WTC11 (cell line): ENCODE measurements around the gene C17orf107. TPM values are rescaled to one million over a fixed set of nuclear protein-coding genes. Genes with fewer than 3 reads are reported as not detected.

Source experiments
- ATAC-seq: fragments of 200-7000 bp; cut with Tn5 transposase; 2 replicates; pipeline ENCODE4 v1.10.0; 2021; ENCODE audit warnings: mild to moderate bottlenecking, moderate library complexity
- CTCF ChIA-PET: fragments of 300-600 bp; sonication (Branson Sonifier 250); formaldehyde crosslinking; loops from one replicate; lab custom pipeline; 2021; ENCODE audit warnings: antibody characterized with exemption; lab: Charles Lee
- POLR2A ChIA-PET: fragments of 350-600 bp; sonication (Branson Sonifier 250); formaldehyde crosslinking; loops from one replicate; lab custom pipeline; 2021; ENCODE audit warnings: antibody characterized with exemption; lab: Charles Lee
- DNase-seq: peaks from one replicate; pipeline ENCODE4 v3.0.0; 2021; ENCODE audit warnings: low spot score
- H3K27ac Mint-ChIP-seq: 2 replicates; pipeline ENCODE4 v1.8.0; 2021; ENCODE audit warnings: mixed read lengths
- H3K27me3 Mint-ChIP-seq: 2 replicates; pipeline ENCODE4 v1.8.0; 2021; ENCODE audit warnings: low read depth, mild to moderate bottlenecking, moderate library complexity, mixed read lengths
- H3K36me3 Mint-ChIP-seq: 2 replicates; pipeline ENCODE4 v1.8.0; 2021; ENCODE audit warnings: mixed read lengths
- H3K4me1 Mint-ChIP-seq: 2 replicates; pipeline ENCODE4 v1.8.0; 2022; ENCODE audit warnings: mixed read lengths
- H3K4me3 Mint-ChIP-seq: 2 replicates; pipeline ENCODE4 v1.8.0; 2021; ENCODE audit warnings: mild to moderate bottlenecking, moderate library complexity, mixed read lengths
- H3K9me3 Mint-ChIP-seq: 2 replicates; pipeline ENCODE4 v1.8.0; 2021; ENCODE audit warnings: mixed read lengths
- ESRRA ChIP-seq: sonication (generic); formaldehyde crosslinking; IDR thresholded peaks from 2 replicates; pipeline ENCODE4 v1.8.1; 2022; ENCODE audit warnings: mild to moderate bottlenecking, missing genetic modification reagents, borderline replicate concordance
- ETV6 ChIP-seq: sonication (generic); formaldehyde crosslinking; IDR thresholded peaks from 2 replicates; pipeline ENCODE4 v1.8.1; 2022; ENCODE audit warnings: mild to moderate bottlenecking, missing genetic modification reagents
- FOXK1 ChIP-seq: sonication (generic); formaldehyde crosslinking; IDR thresholded peaks from 2 replicates; pipeline ENCODE4 v1.8.0; 2022; ENCODE audit warnings: mild to moderate bottlenecking, moderate library complexity, missing genetic modification reagents
- FOXP1 ChIP-seq: sonication (generic); formaldehyde crosslinking; IDR thresholded peaks from 2 replicates; pipeline ENCODE4 v1.8.0; 2022; ENCODE audit warnings: missing genetic modification reagents, mild to moderate bottlenecking, moderate library complexity, borderline replicate concordance
- GABPB1 ChIP-seq: sonication (generic); formaldehyde crosslinking; IDR thresholded peaks from 2 replicates; pipeline ENCODE4 v1.8.1; 2023; ENCODE audit warnings: mild to moderate bottlenecking, missing genetic modification reagents
- GTF2I ChIP-seq: fragments of 250-450 bp; sonication (Bioruptor Pico); conservative IDR thresholded peaks from 2 replicates; pipeline ENCODE4 v1.4.0; 2021; ENCODE audit warnings: mild to moderate bottlenecking
- MYBL2 ChIP-seq: sonication (generic); formaldehyde crosslinking; IDR thresholded peaks from 2 replicates; pipeline ENCODE4 v1.8.1; 2023; ENCODE audit warnings: mild to moderate bottlenecking, moderate library complexity, missing genetic modification reagents
- NR3C1 ChIP-seq: sonication (generic); formaldehyde crosslinking; conservative IDR thresholded peaks from 2 replicates; pipeline ENCODE4 v1.8.1; 2023; ENCODE audit warnings: low read depth, mild to moderate bottlenecking, missing genetic modification reagents
- RORB ChIP-seq: fragments of 250-450 bp; sonication (Bioruptor Pico); IDR thresholded peaks from 2 replicates; pipeline ENCODE4 v1.9.0; 2021; ENCODE audit warnings: mild to moderate bottlenecking
- SMAD3 ChIP-seq: sonication (generic); formaldehyde crosslinking; IDR thresholded peaks from 2 replicates; pipeline ENCODE4 v1.8.0; 2022; ENCODE audit warnings: missing genetic modification reagents, mild to moderate bottlenecking, borderline replicate concordance
- SMAD4 ChIP-seq: sonication (generic); formaldehyde crosslinking; IDR thresholded peaks from 2 replicates; pipeline ENCODE4 v1.8.0; 2022; ENCODE audit warnings: mild to moderate bottlenecking, missing genetic modification reagents
- STAT6 ChIP-seq: sonication (generic); formaldehyde crosslinking; conservative IDR thresholded peaks from 2 replicates; pipeline ENCODE4 v1.8.1; 2023; ENCODE audit warnings: mild to moderate bottlenecking, low read depth, missing genetic modification reagents, moderate library complexity
- TP53 ChIP-seq: sonication (generic); formaldehyde crosslinking; IDR thresholded peaks from 2 replicates; pipeline ENCODE4 v1.8.1; 2023; ENCODE audit warnings: mild to moderate bottlenecking, missing genetic modification reagents
- USF2 ChIP-seq: sonication (generic); formaldehyde crosslinking; IDR thresholded peaks from 2 replicates; pipeline ENCODE4 v1.8.1; 2023; ENCODE audit warnings: mild to moderate bottlenecking, missing genetic modification reagents, moderate library complexity
- ZNF512 ChIP-seq: sonication (generic); formaldehyde crosslinking; IDR thresholded peaks from 2 replicates; pipeline ENCODE4 v1.8.1; 2022; ENCODE audit warnings: missing genetic modification reagents, borderline replicate concordance
- total RNA-seq: library from RNA; stranded (reverse); gene quantifications from 3 replicates; pipeline ENCODE4 v1.2.3, GENCODE V29; 2021
- TF ChIP-seq, protein P1 (sequence below): sonication (generic); formaldehyde crosslinking; IDR thresholded peaks from 2 replicates; pipeline ENCODE4 v1.8.0; 2023; ENCODE audit warnings: missing genetic modification reagents
- TF ChIP-seq, protein P2 (sequence below): fragments of 250-450 bp; sonication (Bioruptor Pico); IDR thresholded peaks from 2 replicates; pipeline ENCODE4 v2.1.2; 2022; ENCODE audit warnings: mild to moderate bottlenecking, moderate library complexity
- TF ChIP-seq, protein P3 (sequence below): sonication (generic); formaldehyde crosslinking; IDR thresholded peaks from 2 replicates; pipeline ENCODE4 v1.8.1; 2022; ENCODE audit warnings: mild to moderate bottlenecking, moderate library complexity, missing genetic modification reagents
- TF ChIP-seq, protein P4 (sequence below): fragments of 250-450 bp; sonication (Bioruptor Pico); IDR thresholded peaks from 2 replicates; pipeline ENCODE4 v1.9.0; 2021; ENCODE audit warnings: mild to moderate bottlenecking

The C17orf107 gene
- total RNA-seq, 1 experiment from 2014 or later = 8.7 TPM

- TF ChIP-seq FOXP1 = peak; percentile 64; the same call in 1 of the 2 replicates
- no peak for TF ChIP-seq SMAD3 (CRISPR knock-in tag)
- TF ChIP-seq, protein P1, sequence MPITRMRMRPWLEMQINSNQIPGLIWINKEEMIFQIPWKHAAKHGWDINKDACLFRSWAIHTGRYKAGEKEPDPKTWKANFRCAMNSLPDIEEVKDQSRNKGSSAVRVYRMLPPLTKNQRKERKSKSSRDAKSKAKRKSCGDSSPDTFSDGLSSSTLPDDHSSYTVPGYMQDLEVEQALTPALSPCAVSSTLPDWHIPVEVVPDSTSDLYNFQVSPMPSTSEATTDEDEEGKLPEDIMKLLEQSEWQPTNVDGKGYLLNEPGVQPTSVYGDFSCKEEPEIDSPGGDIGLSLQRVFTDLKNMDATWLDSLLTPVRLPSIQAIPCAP (CRISPR knock-in tag) = peak; percentile 43; the same call in 1 of the 2 replicates
- 0 out of 2 replicates have a peak, but pooled peaks have one; percentile 2 for TF ChIP-seq GABPB1 (CRISPR knock-in tag)
- no peak for TF ChIP-seq SMAD4
- TF ChIP-seq, protein P2, sequence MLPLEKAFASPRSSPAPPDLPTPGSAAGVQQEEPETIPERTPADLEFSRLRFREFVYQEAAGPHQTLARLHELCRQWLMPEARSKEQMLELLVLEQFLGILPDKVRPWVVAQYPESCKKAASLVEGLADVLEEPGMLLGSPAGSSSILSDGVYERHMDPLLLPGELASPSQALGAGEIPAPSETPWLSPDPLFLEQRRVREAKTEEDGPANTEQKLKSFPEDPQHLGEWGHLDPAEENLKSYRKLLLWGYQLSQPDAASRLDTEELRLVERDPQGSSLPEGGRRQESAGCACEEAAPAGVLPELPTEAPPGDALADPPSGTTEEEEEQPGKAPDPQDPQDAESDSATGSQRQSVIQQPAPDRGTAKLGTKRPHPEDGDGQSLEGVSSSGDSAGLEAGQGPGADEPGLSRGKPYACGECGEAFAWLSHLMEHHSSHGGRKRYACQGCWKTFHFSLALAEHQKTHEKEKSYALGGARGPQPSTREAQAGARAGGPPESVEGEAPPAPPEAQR = no peak
- TF ChIP-seq, protein P3, sequence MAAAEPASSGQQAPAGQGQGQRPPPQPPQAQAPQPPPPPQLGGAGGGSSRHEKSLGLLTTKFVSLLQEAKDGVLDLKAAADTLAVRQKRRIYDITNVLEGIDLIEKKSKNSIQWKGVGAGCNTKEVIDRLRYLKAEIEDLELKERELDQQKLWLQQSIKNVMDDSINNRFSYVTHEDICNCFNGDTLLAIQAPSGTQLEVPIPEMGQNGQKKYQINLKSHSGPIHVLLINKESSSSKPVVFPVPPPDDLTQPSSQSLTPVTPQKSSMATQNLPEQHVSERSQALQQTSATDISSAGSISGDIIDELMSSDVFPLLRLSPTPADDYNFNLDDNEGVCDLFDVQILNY (CRISPR knock-in tag) = peak; percentile 95
- TF ChIP-seq ESRRA = peak; percentile 89
- TF ChIP-seq GTF2I (CRISPR knock-in tag) = peak; percentile 88
- peak; percentile 69; the same call in 1 of the 2 replicates for TF ChIP-seq FOXK1 (CRISPR knock-in tag)
- TF ChIP-seq MYBL2 (CRISPR knock-in tag) = peak; percentile 63; the same call in 1 of the 2 replicates
- TF ChIP-seq, protein P4, sequence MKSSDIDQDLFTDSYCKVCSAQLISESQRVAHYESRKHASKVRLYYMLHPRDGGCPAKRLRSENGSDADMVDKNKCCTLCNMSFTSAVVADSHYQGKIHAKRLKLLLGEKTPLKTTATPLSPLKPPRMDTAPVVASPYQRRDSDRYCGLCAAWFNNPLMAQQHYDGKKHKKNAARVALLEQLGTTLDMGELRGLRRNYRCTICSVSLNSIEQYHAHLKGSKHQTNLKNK (CRISPR knock-in tag) = no peak
Observed at GRCh38 chr17:4939796-4940554, 40.6 kb downstream of the C17orf107 start, which contains the start of the genes RNF167 and SLC25A11 (continued).

DNA sequence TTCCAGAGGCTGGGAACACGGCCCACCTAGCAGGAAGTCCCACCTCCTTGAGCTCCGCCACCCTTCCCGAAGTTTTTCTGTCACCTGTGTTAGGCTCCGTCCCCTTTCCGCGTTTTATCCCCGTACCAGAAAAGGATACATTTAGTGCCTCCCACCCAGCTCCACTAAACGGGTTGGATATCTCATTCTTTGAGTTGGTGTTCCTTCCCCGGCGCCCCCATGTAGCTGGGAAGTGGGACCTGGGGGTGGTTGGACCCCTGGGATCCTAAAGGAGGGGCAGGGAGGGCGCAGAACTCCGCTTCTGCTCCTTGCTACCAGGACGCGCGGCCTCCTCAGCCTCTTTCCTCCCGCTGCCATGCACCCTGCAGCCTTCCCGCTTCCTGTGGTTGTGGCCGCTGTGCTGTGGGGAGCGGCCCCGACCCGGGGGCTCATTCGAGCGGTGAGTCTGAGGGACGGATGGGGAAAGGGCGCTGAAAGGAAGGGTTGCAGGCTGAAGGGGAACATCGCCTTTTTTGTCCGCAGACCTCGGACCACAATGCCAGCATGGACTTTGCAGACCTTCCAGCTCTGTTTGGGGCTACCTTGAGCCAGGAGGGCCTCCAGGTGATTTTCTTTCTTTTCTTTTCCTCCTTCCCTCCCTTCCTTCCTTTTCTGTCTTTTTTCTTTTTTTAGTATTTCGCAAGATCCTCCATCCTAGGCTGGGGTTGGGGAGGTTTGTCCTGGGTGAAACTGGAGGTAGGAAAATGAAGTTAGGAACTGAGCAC lies 41.4 kb downstream of the C17orf107 start:
- no peaks in the 10 kb centered on the region for H3K27me3 Mint-ChIP-seq
- ChIA-PET CTCF (interaction anchor here (0.5 to 2.6 kb wide), 16 partner anchors 10 to 498 kb away, joined by 3 to 38 read pairs (median 5); partner anchors contain the start of genes C1QBP, CAMTA2, CHRNE and ENO3), POLR2A (interaction anchor here (0.7 to 2.6 kb wide), 8 partner anchors 8 to 57 kb away, joined by 3 to 38 read pairs (median 3); partner anchors contain the start of genes CHRNE, GP1BA, INCA1 and KIF1C)
- H3K9me3 Mint-ChIP-seq = no peaks in the 10 kb centered on the region
- peak; percentile 38 for ATAC-seq
- H3K4me1 Mint-ChIP-seq = peaks cover 32% of the 10 kb centered on the region
- peak overlapping the region; percentile 96 for H3K4me3 Mint-ChIP-seq
- peaks cover 51% of the 10 kb centered on the region for H3K36me3 Mint-ChIP-seq
- peak; percentile 70 for DNase-seq
- H3K27ac Mint-ChIP-seq = peak overlapping the region; percentile 98
- TF ChIP-seq NR3C1 (CRISPR knock-in tag) = no peak
- no peak for TF ChIP-seq TP53 (CRISPR knock-in tag)
- TF ChIP-seq ETV6 (CRISPR knock-in tag) = peak; percentile 76
- no peak for TF ChIP-seq RORB
- TF ChIP-seq FOXP1 = no peak
- no peak for TF ChIP-seq USF2
- TF ChIP-seq ZNF512 = no peak
- no peak for TF ChIP-seq STAT6 (CRISPR knock-in tag)
- TF ChIP-seq, protein P1 (CRISPR knock-in tag) = no peak
